Measurements from ENCODE around the gene ADRA2A. TPM values are rescaled to one million over a fixed set of nuclear protein-coding genes. Genes with fewer than 3 reads are reported as not detected.

ADRA2A gene
- total RNA-seq, 1 donor from 2014 or later = not detected

- no peaks in the 10 kb centered on the region for H3K36me3 ChIP-seq (ENCODE audit: control insufficient read depth, insufficient read depth, low read length)
- no peak overlapping the region for H3K4me3 ChIP-seq (ENCODE audit: low read depth, low read length)
- TF ChIP-seq CTCF (IDR thresholded peaks at IDR 0.05; ENCODE audit: insufficient read depth, low read length, poor library complexity, severe bottlenecking) = no peak
- no peak for DNase-seq (ENCODE audit: low read depth)
- H3K27me3 ChIP-seq (ENCODE audit: control insufficient read depth, insufficient read depth, low read length) = no peaks in the 10 kb centered on the region
Measured at GRCh38 chr10:111039522-111039921, 37.3 kb upstream of the ADRA2A start.

- Histone ChIP-seq H3K27me3 (ENCODE audit: control insufficient read depth, insufficient read depth, low read length) (no peaks in the 10 kb centered on the region), H3K4me3 (ENCODE audit: low read depth, low read length) (no peak overlapping the region), H3K36me3 (ENCODE audit: control insufficient read depth, insufficient read depth, low read length) (no peaks in the 10 kb centered on the region)
- TF ChIP-seq CTCF (IDR thresholded peaks at IDR 0.05; ENCODE audit: insufficient read depth, low read length, poor library complexity, severe bottlenecking) = no peak
- DNase-seq (ENCODE audit: low read depth) = no peak
Measured at GRCh38 chr10:111057006-111057405, 19.8 kb upstream of the ADRA2A start.

GRCh38 chr10:111063471-111063870 lies 13.4 kb upstream of the ADRA2A start:
- Histone ChIP-seq H3K36me3 (ENCODE audit: control insufficient read depth, insufficient read depth, low read length) (no peaks in the 10 kb centered on the region), H3K27me3 (ENCODE audit: control insufficient read depth, insufficient read depth, low read length) (no peaks in the 10 kb centered on the region), H3K4me3 (ENCODE audit: low read depth, low read length) (no peak overlapping the region)
- DNase-seq (ENCODE audit: low read depth) = no peak
- TF ChIP-seq CTCF (IDR thresholded peaks at IDR 0.05; ENCODE audit: insufficient read depth, low read length, poor library complexity, severe bottlenecking) = no peak

GRCh38 chr10:111072232-111072631 lies 4.6 kb upstream of the ADRA2A start:
- Histone ChIP-seq H3K4me3 (ENCODE audit: low read depth, low read length) (no peak overlapping the region), H3K27me3 (ENCODE audit: control insufficient read depth, insufficient read depth, low read length) (peaks cover 24% of the 10 kb centered on the region), H3K36me3 (ENCODE audit: control insufficient read depth, insufficient read depth, low read length) (no peaks in the 10 kb centered on the region)
- no peak for DNase-seq (ENCODE audit: low read depth)
- no peak for TF ChIP-seq CTCF (IDR thresholded peaks at IDR 0.05; ENCODE audit: insufficient read depth, low read length, poor library complexity, severe bottlenecking)

- no peak for TF ChIP-seq CTCF (IDR thresholded peaks at IDR 0.05; ENCODE audit: insufficient read depth, low read length, poor library complexity, severe bottlenecking)
- H3K27me3 ChIP-seq (ENCODE audit: control insufficient read depth, insufficient read depth, low read length) = peaks cover 50% of the 10 kb centered on the region
- H3K4me3 ChIP-seq (ENCODE audit: low read depth, low read length) = no peak overlapping the region
- no peak for DNase-seq (ENCODE audit: low read depth)
- H3K36me3 ChIP-seq (ENCODE audit: control insufficient read depth, insufficient read depth, low read length) = no peaks in the 10 kb centered on the region
Measured at GRCh38 chr10:111075577-111076185, 1.1 kb upstream of the ADRA2A start.

GRCh38 chr10:111076191-111076681 lies 593 bp upstream of the ADRA2A start:
- TF ChIP-seq CTCF (IDR thresholded peaks at IDR 0.05; ENCODE audit: insufficient read depth, low read length, poor library complexity, severe bottlenecking) = peak; percentile 85
- DNase-seq (ENCODE audit: low read depth) = no peak
- Histone ChIP-seq H3K4me3 (ENCODE audit: low read depth, low read length) (peak overlapping the region; percentile 23), H3K36me3 (ENCODE audit: control insufficient read depth, insufficient read depth, low read length) (no peaks in the 10 kb centered on the region), H3K27me3 (ENCODE audit: control insufficient read depth, insufficient read depth, low read length) (peaks cover 50% of the 10 kb centered on the region)

All from kidney epithelial cell (primary cell).